Measurements from ENCODE around the gene FITM1.

The FITM1 gene

DNA sequence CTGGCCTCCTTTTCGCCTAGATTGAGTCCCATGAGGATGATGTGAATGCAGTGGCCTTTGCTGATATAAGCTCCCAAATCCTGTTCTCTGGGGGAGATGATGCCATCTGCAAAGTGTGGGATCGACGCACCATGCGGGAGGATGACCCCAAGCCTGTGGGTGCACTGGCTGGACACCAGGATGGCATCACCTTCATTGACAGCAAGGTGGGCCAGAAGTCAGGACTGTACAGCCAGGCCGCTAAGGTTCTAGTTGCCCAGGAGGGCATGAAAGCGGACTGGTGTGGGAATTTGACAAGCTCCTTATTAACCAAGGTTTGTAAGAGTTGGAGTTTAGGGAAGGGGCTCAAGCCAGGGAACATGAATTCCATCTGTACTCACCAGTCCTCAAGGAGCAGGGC, 10.8 kb upstream of the FITM1 start:
- no peak for DNase-seq (ENCODE audit: low spot score in 2 of 2)
- peaks cover 10% of the 10 kb centered on the region for H3K4me1 ChIP-seq
- H3K36me3 ChIP-seq (replicated peaks) = peaks cover 52% of the 10 kb centered on the region
- no peaks in the 10 kb centered on the region for H3K27me3 ChIP-seq (ENCODE audit: low read depth)
- no peak overlapping the region for H3K4me3 ChIP-seq
- H3K9me3 ChIP-seq = no peaks in the 10 kb centered on the region
- in situ Hi-C loops (cut with MboI; ENCODE audit: low sequenced_read_pairs) = no loop called here

DNA sequence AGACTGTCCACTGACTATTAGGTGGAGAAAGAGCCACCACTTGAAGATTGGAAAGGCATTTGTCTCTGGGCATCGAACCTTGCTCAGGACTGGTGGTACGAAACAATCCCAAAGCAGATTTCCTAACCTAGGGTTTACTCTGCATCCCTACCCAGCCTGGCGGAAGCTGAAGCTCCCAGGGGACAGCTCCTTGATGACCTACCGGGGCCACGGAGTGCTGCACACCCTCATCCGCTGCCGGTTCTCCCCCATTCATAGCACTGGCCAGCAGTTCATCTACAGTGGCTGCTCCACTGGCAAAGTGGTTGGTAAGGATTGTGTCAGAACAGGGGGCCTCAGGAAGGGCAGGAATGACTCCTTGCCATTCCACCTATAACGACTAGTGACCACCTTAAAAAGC, 9.2 kb upstream of the FITM1 start:
- Histone ChIP-seq H3K4me1 (peaks cover 2% of the 10 kb centered on the region), H3K4me3 (no peak overlapping the region), H3K27me3 (ENCODE audit: low read depth) (no peaks in the 10 kb centered on the region), H3K36me3 (replicated peaks) (peaks cover 52% of the 10 kb centered on the region), H3K9me3 (no peaks in the 10 kb centered on the region)
- in situ Hi-C loops (cut with MboI; ENCODE audit: low sequenced_read_pairs) = no loop called here
- no peak for DNase-seq (ENCODE audit: low spot score in 2 of 2)

DNA sequence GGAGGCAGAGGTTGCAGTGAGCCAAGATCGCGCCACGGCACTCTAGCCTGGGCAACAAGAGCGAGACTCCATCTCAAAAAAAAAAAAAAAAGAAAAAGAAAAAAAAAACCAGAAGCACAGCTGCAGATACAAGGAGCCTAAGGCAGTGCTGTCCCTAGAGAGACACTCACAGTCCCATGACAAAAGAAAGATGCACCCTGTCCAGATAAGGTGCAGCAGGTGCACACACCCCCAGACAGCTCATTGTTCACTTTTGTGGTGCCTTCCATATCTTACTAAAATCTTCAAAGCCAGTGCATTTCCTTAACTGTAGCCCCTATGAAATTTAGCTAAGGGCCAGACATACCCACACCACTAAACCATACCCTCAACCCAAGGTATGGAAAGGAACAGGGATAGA, 8.0 kb upstream of the FITM1 start:
- Histone ChIP-seq H3K9me3 (no peaks in the 10 kb centered on the region), H3K4me3 (no peak overlapping the region), H3K36me3 (replicated peaks) (peaks cover 47% of the 10 kb centered on the region), H3K4me1 (no peaks in the 10 kb centered on the region), H3K27me3 (ENCODE audit: low read depth) (no peaks in the 10 kb centered on the region)
- no peak for DNase-seq (ENCODE audit: low spot score in 2 of 2)
- in situ Hi-C loops (cut with MboI; ENCODE audit: low sequenced_read_pairs) = no loop called here

DNA sequence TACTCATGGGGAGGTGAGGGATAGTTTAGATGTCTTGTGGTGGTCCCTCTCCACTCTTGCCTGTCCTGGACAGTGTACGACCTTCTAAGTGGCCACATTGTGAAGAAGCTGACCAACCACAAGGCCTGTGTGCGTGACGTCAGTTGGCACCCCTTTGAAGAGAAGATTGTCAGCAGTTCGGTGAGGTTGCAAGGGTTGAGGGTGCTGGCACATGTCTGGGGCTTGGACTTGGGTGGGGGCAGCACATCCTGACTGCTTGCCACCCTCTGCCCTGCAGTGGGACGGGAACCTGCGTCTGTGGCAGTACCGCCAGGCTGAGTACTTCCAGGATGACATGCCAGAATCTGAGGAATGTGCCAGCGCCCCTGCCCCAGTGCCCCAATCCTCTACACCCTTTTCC, 7.6 kb upstream of the FITM1 start:
- Histone ChIP-seq H3K9me3 (no peaks in the 10 kb centered on the region), H3K4me3 (no peak overlapping the region), H3K4me1 (no peaks in the 10 kb centered on the region), H3K27me3 (ENCODE audit: low read depth) (no peaks in the 10 kb centered on the region), H3K36me3 (replicated peaks) (peaks cover 45% of the 10 kb centered on the region)
- DNase-seq (ENCODE audit: low spot score in 2 of 2) = no peak
- in situ Hi-C loops (cut with MboI; ENCODE audit: low sequenced_read_pairs) = no loop called here

DNA sequence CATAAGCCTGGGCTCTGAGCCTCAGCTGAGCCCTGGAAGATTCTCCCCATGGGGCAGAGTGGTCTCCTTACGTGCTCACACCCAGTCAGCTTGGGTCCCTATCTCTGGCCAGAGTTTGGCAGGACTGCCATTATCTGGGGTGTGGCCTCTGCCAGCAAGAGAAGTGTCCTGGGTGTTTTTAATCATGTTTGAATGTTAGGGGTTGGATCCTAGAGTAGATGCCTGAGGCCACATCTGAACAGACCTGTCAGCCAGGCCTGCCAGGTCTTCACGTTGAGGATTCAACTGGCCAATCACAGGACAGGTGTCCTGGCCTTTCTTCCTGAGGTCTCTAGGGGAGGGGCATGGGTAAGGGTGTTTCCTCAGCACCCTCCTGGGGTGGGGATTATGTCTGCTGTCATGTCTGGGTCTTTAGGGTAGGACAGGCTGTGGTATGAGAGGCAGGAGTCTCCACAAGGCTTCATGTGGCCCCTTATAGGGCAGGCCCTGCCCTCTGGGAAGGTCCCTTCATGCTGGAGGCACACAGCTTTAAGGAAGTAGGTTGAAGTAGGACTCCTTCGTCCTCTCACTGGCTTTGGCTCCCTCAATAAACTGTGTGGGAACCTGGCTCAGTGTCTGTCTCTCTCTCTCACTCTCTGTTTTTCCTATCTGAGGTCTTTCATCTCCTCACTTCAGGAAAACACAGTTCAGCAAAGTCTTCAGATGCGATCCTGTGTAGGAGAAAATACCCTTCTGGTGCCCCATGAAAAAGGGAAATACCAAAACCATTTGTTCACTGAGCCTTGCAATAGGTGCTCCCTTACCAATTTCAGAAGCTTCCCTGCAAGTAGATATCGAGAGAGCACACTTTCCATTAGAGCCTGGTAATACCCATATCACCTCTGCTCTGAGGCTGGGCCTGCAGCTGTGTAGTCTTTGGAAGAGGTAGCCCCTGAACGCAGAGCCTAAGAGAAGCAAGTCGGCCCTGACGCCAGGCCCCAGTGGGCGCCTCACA, 6.7 kb upstream of the FITM1 start:
- H3K4me3 ChIP-seq = no peak overlapping the region
- in situ Hi-C loops (cut with MboI; ENCODE audit: low sequenced_read_pairs) = no loop called here
- no peak for DNase-seq (ENCODE audit: low spot score in 2 of 2)
- H3K9me3 ChIP-seq = no peaks in the 10 kb centered on the region
- H3K4me1 ChIP-seq = no peaks in the 10 kb centered on the region
- peaks cover 37% of the 10 kb centered on the region for H3K36me3 ChIP-seq (replicated peaks)
- no peaks in the 10 kb centered on the region for H3K27me3 ChIP-seq (ENCODE audit: low read depth)

DNA sequence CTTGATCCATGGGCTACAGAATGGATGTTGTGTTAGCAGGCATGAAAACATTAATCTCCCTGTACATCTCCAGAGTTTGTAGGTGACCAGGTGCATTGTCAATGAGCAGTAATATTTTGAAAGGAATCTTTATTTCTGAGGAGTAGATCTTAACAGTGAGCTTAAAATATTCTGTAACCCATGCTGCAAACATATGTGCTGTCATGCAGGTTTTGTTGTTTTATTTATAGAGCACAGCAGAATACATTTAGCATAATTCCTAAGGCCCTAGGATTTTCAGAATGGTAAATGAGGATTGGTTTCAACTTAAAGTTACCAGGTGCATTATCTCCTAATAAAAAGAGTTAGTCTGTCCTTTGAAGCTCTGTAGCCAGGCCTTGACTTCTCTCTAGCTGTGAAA, 3.5 kb upstream of the FITM1 start:
- no peaks in the 10 kb centered on the region for H3K27me3 ChIP-seq (ENCODE audit: low read depth)
- in situ Hi-C loops (cut with MboI; ENCODE audit: low sequenced_read_pairs) = no loop called here
- H3K36me3 ChIP-seq (replicated peaks) = peaks cover 8% of the 10 kb centered on the region
- DNase-seq (ENCODE audit: low spot score in 2 of 2) = no peak
- no peak overlapping the region for H3K4me3 ChIP-seq
- H3K9me3 ChIP-seq = no peaks in the 10 kb centered on the region
- no peaks in the 10 kb centered on the region for H3K4me1 ChIP-seq

DNA sequence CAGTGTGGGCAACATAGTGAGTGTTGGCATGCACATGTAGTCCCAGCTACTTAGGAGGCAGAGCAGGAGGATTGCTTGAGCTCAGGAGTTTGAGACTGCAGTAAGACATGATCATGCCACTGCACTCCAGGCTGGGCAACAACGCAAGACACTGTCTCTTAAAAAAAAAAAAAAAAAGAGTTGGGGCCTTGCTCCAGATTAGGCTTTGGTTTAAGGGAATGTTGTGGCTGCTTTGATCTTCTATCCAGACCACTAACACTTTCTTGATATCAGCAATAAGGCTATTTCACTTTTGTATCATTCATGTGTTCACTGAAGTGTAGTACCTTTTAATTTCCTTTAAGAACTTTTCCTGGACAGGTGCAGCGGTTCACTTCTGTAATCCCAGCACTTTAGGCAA, 2.8 kb upstream of the FITM1 start:
- H3K4me3 ChIP-seq = no peak overlapping the region
- no peak for DNase-seq (ENCODE audit: low spot score in 2 of 2)
- H3K27me3 ChIP-seq (ENCODE audit: low read depth) = no peaks in the 10 kb centered on the region
- H3K4me1 ChIP-seq = no peaks in the 10 kb centered on the region
- H3K9me3 ChIP-seq = no peaks in the 10 kb centered on the region
- in situ Hi-C loops (cut with MboI; ENCODE audit: low sequenced_read_pairs) = no loop called here
- peaks cover 6% of the 10 kb centered on the region for H3K36me3 ChIP-seq (replicated peaks)

DNA sequence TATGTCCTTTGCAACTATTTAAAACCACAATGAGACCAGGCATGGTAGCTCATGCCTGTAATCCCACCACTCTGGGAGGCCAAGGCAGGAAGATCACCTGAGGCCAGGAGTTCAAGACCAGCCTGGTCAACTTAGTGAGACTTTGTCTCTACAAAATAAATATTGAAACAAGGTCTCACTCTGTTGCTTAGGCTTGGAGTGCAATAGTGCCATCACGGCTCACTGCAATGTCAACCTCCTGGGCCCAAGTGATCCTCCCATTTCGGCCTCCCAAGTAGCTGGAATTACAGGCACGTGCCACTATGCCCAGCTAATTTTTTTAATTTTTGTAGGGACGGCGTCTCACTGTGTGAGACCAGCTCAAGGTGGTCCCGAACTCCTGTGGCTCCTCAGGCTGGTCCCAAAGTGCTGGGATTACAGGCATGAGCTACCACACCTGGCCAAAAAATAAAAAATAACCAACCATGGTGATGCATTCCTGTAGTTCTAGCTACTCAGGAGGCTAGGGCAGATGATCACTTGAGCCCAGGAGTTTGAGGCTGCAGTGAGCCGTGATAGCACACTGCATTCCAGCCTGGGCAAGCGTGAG, 955 bp upstream of the FITM1 start:
- DNase-seq (ENCODE audit: low spot score in 2 of 2) = no peak
- Histone ChIP-seq H3K36me3 (replicated peaks) (no peaks in the 10 kb centered on the region), H3K9me3 (no peaks in the 10 kb centered on the region), H3K27me3 (ENCODE audit: low read depth) (no peaks in the 10 kb centered on the region), H3K4me3 (no peak overlapping the region), H3K4me1 (no peaks in the 10 kb centered on the region)
- in situ Hi-C loops (cut with MboI; ENCODE audit: low sequenced_read_pairs) = no loop called here

DNA sequence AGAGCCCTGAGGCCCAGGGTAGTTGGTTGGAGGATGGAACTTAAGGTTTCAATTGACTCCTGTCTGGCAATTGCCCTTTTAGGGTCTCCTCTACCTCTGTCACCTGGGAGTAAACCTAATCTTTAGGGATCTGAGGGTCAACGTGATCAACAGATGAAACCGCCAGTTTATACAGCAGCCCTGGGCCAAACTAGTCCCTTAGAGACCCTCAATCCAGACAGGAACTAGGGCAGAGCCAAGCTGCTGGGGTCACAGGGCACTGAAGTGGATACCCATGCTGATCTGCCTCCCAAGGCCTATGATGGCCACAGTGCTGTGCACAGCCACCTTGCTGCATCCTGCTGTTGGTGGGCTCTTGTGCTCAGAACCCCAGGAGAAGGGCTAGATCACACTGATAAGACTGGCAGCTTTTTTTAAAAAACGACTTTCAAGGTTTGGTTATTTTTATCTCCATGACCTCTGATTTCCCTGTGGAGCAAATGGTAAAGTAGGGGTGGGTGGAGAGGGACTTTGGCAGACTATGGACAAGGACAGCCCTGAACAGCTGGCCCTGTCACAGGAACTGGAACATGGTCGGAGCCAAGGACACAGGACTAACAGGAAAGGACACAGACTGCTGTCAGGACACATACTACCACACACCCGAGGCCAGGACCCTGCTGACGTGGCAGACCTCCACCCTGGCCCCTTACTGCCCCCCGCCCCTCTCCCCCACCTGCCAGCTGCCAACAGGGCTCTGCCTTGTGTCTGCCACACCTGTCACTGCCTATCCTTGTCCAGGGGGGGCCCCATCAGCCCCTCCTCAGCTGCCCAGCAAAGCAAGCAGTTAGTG, 474 bp downstream of the FITM1 start:
- H3K27me3 ChIP-seq (ENCODE audit: low read depth) = no peaks in the 10 kb centered on the region
- no peak for DNase-seq (ENCODE audit: low spot score in 2 of 2)
- peaks cover 4% of the 10 kb centered on the region for H3K4me1 ChIP-seq
- H3K36me3 ChIP-seq (replicated peaks) = no peaks in the 10 kb centered on the region
- H3K4me3 ChIP-seq = no peak overlapping the region
- H3K9me3 ChIP-seq = no peaks in the 10 kb centered on the region
- in situ Hi-C loops (cut with MboI; ENCODE audit: low sequenced_read_pairs) = no loop called here

DNA sequence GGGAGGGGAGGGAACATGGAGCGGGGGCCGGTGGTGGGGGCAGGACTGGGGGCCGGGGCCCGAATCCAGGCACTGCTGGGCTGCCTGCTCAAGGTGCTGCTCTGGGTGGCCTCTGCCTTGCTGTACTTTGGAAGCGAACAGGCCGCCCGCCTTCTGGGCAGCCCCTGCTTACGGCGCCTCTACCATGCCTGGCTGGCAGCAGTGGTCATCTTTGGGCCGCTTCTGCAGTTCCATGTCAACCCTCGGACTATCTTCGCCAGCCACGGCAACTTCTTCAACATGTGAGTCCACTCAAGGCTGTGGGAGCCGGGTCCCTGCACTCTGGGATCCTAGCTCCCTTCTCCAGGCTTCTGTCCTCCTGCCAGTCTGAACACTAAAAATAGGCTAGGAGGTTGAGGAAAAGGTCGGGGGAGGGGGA, 1.1 kb downstream of the FITM1 start:
- in situ Hi-C loops (cut with MboI; ENCODE audit: low sequenced_read_pairs) = no loop called here
- Histone ChIP-seq H3K4me1 (peaks cover 5% of the 10 kb centered on the region), H3K27me3 (ENCODE audit: low read depth) (no peaks in the 10 kb centered on the region), H3K9me3 (no peaks in the 10 kb centered on the region), H3K36me3 (replicated peaks) (no peaks in the 10 kb centered on the region), H3K4me3 (no peak overlapping the region)
- no peak for DNase-seq (ENCODE audit: low spot score in 2 of 2)

DNA sequence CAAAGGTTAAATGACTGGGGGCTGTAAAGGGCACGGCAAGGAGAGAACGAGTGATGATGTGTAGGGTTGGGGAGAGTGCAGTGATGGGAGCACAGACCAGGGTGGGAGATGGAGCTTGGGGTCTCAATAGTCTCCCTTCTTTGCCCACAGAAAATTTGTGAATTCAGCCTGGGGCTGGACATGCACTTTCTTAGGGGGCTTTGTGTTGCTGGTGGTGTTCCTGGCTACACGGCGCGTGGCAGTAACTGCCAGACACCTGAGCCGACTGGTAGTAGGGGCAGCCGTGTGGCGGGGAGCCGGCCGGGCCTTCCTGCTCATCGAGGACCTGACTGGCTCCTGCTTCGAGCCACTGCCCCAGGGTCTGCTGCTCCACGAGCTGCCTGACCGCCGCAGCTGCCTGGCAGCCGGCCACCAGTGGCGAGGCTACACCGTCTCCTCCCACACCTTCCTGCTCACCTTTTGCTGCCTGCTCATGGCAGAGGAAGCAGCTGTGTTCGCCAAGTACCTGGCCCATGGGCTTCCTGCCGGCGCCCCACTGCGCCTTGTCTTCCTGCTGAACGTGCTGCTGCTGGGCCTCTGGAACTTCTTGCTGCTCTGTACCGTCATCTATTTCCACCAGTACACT, 1.7 kb downstream of the FITM1 start:
- H3K4me1 ChIP-seq = peaks cover 11% of the 10 kb centered on the region
- in situ Hi-C loops (cut with MboI; ENCODE audit: low sequenced_read_pairs) = no loop called here
- H3K9me3 ChIP-seq = no peaks in the 10 kb centered on the region
- DNase-seq (ENCODE audit: low spot score in 2 of 2) = no peak
- H3K27me3 ChIP-seq (ENCODE audit: low read depth) = no peaks in the 10 kb centered on the region
- H3K36me3 ChIP-seq (replicated peaks) = peaks cover 3% of the 10 kb centered on the region; the same call in 1 of the 2 replicates
- no peak overlapping the region for H3K4me3 ChIP-seq

DNA sequence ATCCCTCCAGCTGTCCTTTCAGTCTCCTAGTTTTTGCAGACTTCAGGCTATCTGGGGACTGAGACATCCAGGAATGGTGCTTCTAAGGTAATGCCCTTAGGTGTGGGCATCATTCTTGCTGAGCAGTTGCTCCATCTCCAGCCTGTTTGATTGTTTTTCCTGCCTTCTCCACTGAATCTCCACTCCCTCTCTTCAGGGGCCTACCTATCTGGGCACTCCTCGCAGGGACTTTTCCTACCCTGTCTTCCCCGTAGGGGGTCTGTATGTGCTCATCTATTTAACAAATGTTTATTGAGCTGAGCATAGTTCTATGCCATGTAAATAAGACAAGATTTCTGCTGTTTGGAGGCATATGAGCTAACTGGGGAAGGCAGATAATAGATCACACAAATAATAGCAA, 2.5 kb downstream of the FITM1 start:
- Histone ChIP-seq H3K36me3 (replicated peaks) (peaks cover 9% of the 10 kb centered on the region), H3K4me1 (peaks cover 13% of the 10 kb centered on the region), H3K4me3 (no peak overlapping the region), H3K27me3 (ENCODE audit: low read depth) (no peaks in the 10 kb centered on the region), H3K9me3 (no peaks in the 10 kb centered on the region)
- in situ Hi-C loops (cut with MboI; ENCODE audit: low sequenced_read_pairs) = no loop called here
- no peak for DNase-seq (ENCODE audit: low spot score in 2 of 2)

DNA sequence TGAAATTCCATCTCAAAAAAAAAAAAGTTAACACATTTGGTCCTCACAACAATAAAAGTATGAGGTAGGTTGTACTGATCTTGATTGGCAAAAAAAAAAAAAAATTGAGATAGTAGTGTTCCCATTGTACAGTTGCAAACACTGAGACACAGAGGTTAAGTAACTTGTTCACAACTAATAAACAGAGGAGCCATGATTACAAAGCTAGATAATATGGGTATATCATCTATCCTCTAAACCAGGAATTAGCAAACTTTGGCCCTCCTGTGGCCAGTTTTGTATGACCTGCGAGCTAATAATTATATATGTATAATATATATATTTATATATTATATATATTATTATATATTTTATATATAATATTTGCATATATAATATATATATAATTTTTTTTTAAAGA, 3.3 kb downstream of the FITM1 start:
- H3K9me3 ChIP-seq = no peaks in the 10 kb centered on the region
- peaks cover 17% of the 10 kb centered on the region for H3K36me3 ChIP-seq (replicated peaks)
- H3K27me3 ChIP-seq (ENCODE audit: low read depth) = no peaks in the 10 kb centered on the region
- in situ Hi-C loops (cut with MboI; ENCODE audit: low sequenced_read_pairs) = no loop called here
- H3K4me1 ChIP-seq = peaks cover 13% of the 10 kb centered on the region
- no peak overlapping the region for H3K4me3 ChIP-seq
- DNase-seq (ENCODE audit: low spot score in 2 of 2) = no peak

DNA sequence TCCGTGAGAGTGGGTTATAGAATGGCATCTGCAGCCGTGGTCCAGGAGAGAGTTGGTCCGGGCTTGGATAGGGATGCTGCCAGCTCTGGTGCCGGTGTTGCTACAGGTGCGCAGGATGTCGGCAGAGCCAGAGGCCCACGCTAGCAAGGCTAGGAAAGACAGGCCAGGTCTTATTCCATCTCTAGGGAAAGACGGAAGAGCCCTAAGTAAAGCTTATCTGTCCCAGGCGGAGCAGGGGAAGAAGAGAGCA, 5.0 kb downstream of the FITM1 start:
- in situ Hi-C loops (cut with MboI; ENCODE audit: low sequenced_read_pairs) = no loop called here
- H3K9me3 ChIP-seq = no peaks in the 10 kb centered on the region
- H3K4me3 ChIP-seq = peak overlapping the region; percentile 82
- H3K4me1 ChIP-seq = peaks cover 21% of the 10 kb centered on the region
- H3K27me3 ChIP-seq (ENCODE audit: low read depth) = no peaks in the 10 kb centered on the region
- H3K36me3 ChIP-seq (replicated peaks) = peaks cover 30% of the 10 kb centered on the region
- no peak for DNase-seq (ENCODE audit: low spot score in 2 of 2)

Data from HAP-1 (cell line).